Stimulated activated CD4-positive, alpha-beta T cell treated with anti-CD3 and anti-CD28 coated beads, Interleukin-15, amount 100 ng/mL, for 48 hours (primary cell): Measurements from ENCODE around the gene ARHGAP1.
"Not testable (repeated sequence)": the region's sequence is repeated elsewhere in the genome, so short reads cannot be mapped to it uniquely, and the experiment has no call there.

Experiments
- DNase-seq, 2 donors: peaks; one replicate each; pipeline ENCODE4 v3.0.0-alpha.2; 2020; ENCODE audit warnings: low read depth in 2 of 2

ARHGAP1 gene

GRCh38 chr11:46673713-46674462, 26.5 kb downstream of the ARHGAP1 start:
- DNase-seq, result no peak

- DNase-seq, result no peak
These were observed 28.0 kb downstream of the ARHGAP1 start for GRCh38 chr11:46672381-46672839.

GRCh38 chr11:46671958-46672315, 28.5 kb downstream of the ARHGAP1 start:
- DNase-seq, result no peak

- not testable (repeated sequence) for DNase-seq
These were observed 29.9 kb downstream of the ARHGAP1 start for GRCh38 chr11:46670521-46670920.

- no peak for DNase-seq
These were observed 30.7 kb downstream of the ARHGAP1 start for GRCh38 chr11:46669711-46670139.

GRCh38 chr11:46668480-46669085, 31.8 kb downstream of the ARHGAP1 start:
- DNase-seq, result no peak

- no peak for DNase-seq
These were observed 33.4 kb downstream of the ARHGAP1 start for GRCh38 chr11:46667043-46667481.

- DNase-seq, result no peak
These were observed 33.9 kb downstream of the ARHGAP1 start for GRCh38 chr11:46666516-46666915.

GRCh38 chr11:46665356-46665755, 35.1 kb downstream of the ARHGAP1 start:
- DNase-seq, result no peak

- no peak for DNase-seq
These were observed 35.8 kb downstream of the ARHGAP1 start for GRCh38 chr11:46664612-46665011.

- DNase-seq, result no peak
These were observed 37.0 kb downstream of the ARHGAP1 start for GRCh38 chr11:46663277-46663940.

GRCh38 chr11:46662366-46662765, 38.1 kb downstream of the ARHGAP1 start:
- no peak for DNase-seq

GRCh38 chr11:46661836-46662235, 38.6 kb downstream of the ARHGAP1 start:
- DNase-seq, result no peak

GRCh38 chr11:46659908-46660307, 40.5 kb downstream of the ARHGAP1 start:
- no peak for DNase-seq

GRCh38 chr11:46658259-46658658, 42.2 kb downstream of the ARHGAP1 start:
- DNase-seq, result no peak

- no peak for DNase-seq
These were observed 43.2 kb downstream of the ARHGAP1 start for GRCh38 chr11:46657186-46657585.

GRCh38 chr11:46655631-46656030, 44.8 kb downstream of the ARHGAP1 start:
- no peak for DNase-seq

- DNase-seq, result no peak
These were observed 51.2 kb downstream of the ARHGAP1 start for GRCh38 chr11:46649180-46649738.

GRCh38 chr11:46643986-46644385, 56.4 kb downstream of the ARHGAP1 start:
- DNase-seq, result no peak

- DNase-seq, result no peak
These were observed 56.9 kb downstream of the ARHGAP1 start for GRCh38 chr11:46643531-46643930.

- DNase-seq, result no peak
These were observed 57.6 kb downstream of the ARHGAP1 start for GRCh38 chr11:46642627-46643335.

GRCh38 chr11:46641639-46642038, 58.8 kb downstream of the ARHGAP1 start:
- no peak for DNase-seq
